GM18870 (cell line): Measurements from ENCODE around the gene GOLGA8T.
"Not testable (repeated sequence)": the region's sequence is repeated elsewhere in the genome, so short reads cannot be mapped to it uniquely, and the experiment has no call there.

Source experiments
- ATAC-seq: cut with Tn5 transposase; IDR thresholded peaks from one replicate; pipeline ENCODE4 v1.9.1; 2021; ENCODE audit warnings: moderate library complexity; ENCODE audit not compliant: unreplicated experiment

The GOLGA8T gene

GRCh38 chr15:30189754-30190153 lies 54.9 kb downstream of the GOLGA8T start:
- not testable (repeated sequence) for ATAC-seq

DNA sequence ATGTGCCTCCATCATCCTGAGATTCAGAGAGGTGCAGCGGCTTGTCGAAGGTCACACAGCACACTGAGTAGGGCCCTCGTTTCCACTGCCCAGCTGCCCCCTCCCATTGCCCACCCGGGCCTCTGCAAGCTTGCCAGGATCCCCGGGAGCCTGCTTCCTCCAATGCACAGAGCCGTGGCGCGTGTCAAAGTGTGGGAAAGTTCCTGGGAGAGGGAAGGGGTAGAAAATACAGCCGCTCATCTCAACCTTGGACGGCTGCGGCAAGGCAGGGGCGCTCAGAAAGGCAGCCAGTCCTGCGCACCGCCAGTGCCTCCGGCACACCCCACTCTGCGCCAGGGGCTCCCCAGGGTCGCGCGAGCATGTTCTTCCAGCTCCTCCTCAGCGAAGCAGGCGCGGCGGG lies 56.3 kb downstream of the GOLGA8T start:
- ATAC-seq: not testable (repeated sequence)

DNA sequence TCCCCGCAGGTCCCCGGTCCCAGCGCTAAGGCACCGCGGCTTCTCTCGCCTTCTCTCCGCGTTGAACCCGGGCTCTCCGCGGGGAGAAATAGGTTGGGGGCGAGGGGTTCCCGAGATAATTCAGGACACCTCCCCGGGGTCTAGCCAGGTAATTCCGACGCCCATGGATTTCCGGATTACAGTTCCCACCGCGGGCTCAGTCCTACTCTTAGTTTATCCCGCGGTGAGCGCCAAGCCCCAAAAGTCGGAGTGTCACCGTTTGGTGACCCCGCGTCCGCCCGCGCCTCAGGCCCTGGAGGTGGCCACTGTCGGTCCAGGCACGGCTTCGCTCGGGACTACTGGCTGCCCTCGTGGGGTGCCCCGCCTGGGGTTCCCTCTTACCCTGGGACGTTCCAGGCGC lies 56.8 kb downstream of the GOLGA8T start:
- ATAC-seq: not testable (repeated sequence)

GRCh38 chr15:30192119-30192745 lies 57.4 kb downstream of the GOLGA8T start:
- ATAC-seq: not testable (repeated sequence)

DNA sequence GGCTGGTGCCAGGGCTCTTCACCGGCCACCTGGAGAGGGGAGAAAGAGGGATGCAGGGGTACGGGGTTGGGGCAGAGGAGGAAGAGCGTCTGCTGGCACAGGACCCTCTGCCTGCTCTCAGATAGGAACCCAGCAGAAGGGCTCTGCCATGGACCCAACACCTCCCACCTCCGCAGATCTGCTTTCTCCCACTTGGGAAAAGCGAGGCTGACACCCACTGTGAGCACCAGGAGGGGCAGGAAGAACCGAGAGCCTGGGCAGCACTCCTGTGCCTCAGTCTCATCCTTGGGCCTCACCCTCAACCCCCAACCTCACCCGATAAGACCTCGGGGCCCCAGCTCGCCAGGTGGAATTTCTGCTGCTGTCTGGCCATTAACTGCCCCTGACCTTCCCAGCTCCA lies 58.0 kb downstream of the GOLGA8T start:
- not testable (repeated sequence) for ATAC-seq
